Right ventricle myocardium inferior (tissue), 1 donor: ENCODE data around the gene BCL7A. TPM values are rescaled to one million over a fixed set of nuclear protein-coding genes. Genes with fewer than 3 reads are reported as not detected.
"Not testable (repeated sequence)": the region's sequence is repeated elsewhere in the genome, so short reads cannot be mapped to it uniquely, and the experiment has no call there.

Source experiments
- ATAC-seq: fragments of 200-7000 bp; cut with Tn5 transposase; one replicate; pipeline ENCODE4 v1.9.1; 2020; ENCODE audit warnings: mild to moderate bottlenecking, moderate library complexity
- DNase-seq: peaks from one replicate; pipeline ENCODE4 v3.0.0; 2021; ENCODE audit errors: missing footprints
- intact Hi-C: fragments of 100-400 bp; cut with DNase I; formaldehyde crosslinking; loops from one replicate; pipeline ENCODE4 v1.11.0; 2022
- total RNA-seq: library from RNA; stranded (reverse); fragmentation: NEBNext Ultra II Directional; extraction: Animal tissue kit (Norgen Biotek cat#: 25700); gene quantifications from one replicate; pipeline ENCODE4 v1.2.1, GENCODE V29; 2021
- donor health status: DM: no; HTN: yes; CAD: no; lungs with severe emphysema.

The BCL7A gene
- total RNA-seq, 1 donor from 2014 or later = 15.8 TPM

GRCh38 chr12:122097927-122098756 lies 76.5 kb downstream of the BCL7A start:
- DNase-seq (peak; percentile 85), ATAC-seq (peak; percentile 93)
- intact Hi-C loops = no loop called here

GRCh38 chr12:122099280-122099749 lies 77.6 kb downstream of the BCL7A start:
- DNase-seq = no peak
- intact Hi-C loops = no loop called here
- ATAC-seq = no peak

DNA sequence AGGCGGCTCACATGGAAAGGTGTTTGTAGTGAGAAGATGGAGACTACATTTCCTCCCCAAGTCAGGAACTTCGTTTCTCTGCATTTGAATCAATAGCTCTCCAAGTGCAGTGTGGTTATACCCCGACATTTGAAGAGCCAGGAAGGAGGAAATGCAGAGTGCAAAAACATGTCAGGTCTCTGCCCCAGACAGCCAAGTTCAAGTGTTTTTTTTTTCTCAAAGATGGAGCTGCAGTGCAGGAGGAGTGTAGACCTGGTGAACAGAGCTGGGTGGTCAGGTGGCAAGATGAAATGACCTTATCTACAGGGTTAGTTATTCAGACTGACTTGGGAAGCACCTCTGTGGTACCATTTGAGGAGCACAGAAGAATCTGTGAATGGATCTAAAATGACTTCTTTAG lies 78.2 kb downstream of the BCL7A start:
- DNase-seq = no peak
- no peak for ATAC-seq
- intact Hi-C loops = no loop called here

DNA sequence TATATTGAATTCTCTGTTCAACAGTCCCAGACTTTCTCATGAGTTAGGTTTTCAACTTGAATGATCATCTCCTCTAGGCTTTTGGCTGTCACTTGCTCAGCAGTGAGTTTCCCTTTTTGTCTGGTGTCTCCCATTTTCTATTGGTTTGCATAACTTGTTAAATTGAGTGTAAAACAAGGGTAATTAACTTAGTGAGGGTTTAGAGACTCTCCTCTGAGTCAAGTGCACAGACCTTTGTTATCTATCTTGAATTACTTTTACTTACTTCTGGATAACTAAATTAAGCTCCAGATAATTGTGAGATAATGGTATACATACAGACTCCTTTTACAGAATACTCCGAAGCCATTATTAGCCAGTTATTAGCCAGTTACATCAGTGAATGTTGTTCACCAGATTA lies 78.9 kb downstream of the BCL7A start:
- no peak for ATAC-seq
- intact Hi-C loops = no loop called here

DNA sequence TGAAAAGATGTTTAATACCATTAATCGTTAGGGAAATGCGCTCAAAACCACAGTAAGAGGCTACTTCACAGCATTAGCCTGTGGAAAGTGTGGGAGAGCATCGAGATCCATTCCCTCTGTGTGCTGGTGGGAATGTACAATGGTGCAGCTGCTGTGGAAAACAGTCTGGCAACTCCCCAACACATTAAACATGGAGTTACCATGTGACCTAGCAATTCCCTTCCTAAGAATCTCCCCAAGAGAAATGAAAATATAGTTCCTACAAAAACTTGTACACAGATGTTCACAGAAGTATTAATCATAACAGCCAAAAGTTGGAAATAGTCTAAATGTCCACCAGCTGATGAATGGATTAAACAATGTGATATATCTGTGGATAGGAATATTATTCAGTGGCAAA lies 80.6 kb downstream of the BCL7A start:
- intact Hi-C loops = no loop called here
- no peak for ATAC-seq
- no peak for DNase-seq

More for the DNA sequence above, 78.9 kb downstream of the BCL7A start:
- DNase-seq = no peak

DNA sequence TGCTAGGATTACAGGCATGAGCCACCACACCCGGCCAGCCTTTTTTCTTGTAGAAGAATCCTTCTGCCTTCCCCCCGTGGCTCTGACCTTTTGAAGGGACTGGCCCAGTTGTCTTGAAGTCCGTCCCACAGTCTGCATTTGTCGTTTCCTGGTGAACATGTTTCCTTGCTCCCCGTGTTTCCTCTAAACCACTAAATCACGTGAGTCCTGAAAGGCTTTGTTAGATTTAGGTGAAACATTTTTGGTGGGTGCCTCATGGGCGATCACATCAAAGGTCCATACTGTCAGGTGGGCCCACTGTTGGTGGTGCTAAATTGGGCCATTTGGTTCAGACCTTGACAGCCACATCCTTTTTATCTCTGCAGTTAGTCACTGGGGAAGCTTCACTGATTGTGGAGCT lies 83.2 kb downstream of the BCL7A start:
- DNase-seq (no peak), ATAC-seq (no peak)
- intact Hi-C loops = loop anchor here (5.0 kb wide), 1 partner anchor 43 kb away; no protein-coding TSS in a partner anchor

GRCh38 chr12:122105496-122105895 lies 83.8 kb downstream of the BCL7A start:
- not testable (repeated sequence) for ATAC-seq, DNase-seq
- intact Hi-C loops = loop anchor here (5.0 kb wide), 1 partner anchor 43 kb away; no protein-coding TSS in a partner anchor

DNA sequence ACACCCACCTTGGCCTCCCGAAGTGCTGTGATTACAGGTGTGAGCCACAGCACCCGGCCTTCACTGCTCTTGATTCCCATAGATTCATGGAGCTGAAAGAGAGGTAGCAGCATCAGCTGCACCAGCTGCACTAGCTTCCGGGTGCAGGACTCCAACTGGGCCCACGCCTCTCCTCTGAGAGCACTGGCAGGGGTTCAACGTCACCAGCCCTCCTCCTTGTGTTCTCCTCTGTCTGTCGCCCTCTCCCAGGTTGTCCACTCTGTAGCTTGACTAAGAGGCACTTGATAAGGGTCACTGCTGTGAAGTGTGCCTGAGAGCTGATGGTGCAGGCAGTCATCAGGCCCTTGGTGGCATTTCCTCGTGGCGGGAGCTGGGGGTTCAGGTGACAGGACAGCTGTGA lies 85.2 kb downstream of the BCL7A start:
- no peak for DNase-seq
- ATAC-seq = peak; percentile 83
- intact Hi-C loops = loop anchor here (5.0 kb wide), 1 partner anchor 45 kb away; no protein-coding TSS in a partner anchor

GRCh38 chr12:122107261-122107660 lies 85.6 kb downstream of the BCL7A start:
- no peak for DNase-seq
- intact Hi-C loops = loop anchor here (5.0 kb wide), 1 partner anchor 45 kb away; no protein-coding TSS in a partner anchor
- no peak for ATAC-seq

DNA sequence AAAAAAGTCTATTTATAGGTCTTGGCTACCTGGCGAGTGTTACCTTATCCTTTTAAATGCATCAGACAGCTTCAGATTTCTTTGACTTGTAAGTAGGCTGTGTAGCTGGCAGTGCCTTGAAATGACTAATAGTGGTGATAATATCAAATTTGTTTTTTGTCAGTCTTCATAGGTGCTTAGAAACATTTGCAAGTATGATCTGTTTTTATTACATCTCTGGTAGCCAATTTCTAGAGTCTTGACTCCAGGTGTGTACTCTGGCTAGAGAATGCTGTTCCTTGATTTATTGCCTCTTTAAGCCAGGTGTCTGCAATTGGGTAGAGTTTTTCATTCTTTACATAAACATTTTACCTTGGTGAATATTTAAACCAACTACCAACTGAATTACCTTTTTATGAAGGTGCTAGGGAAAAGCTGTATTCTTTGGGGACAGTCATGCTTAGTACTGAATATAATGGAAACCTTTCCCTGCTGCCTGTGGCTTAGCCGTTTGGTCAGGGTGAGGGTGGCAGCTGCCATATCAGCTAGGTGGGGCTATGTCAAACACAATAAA lies 89.5 kb downstream of the BCL7A start:
- intact Hi-C loops = no loop called here
- ATAC-seq (no peak), DNase-seq (no peak)

Other genes with a start within 250 kb of the BCL7A start
- 47.7 TPM for gene RHOF, start 228.2 kb upstream of the BCL7A start, total RNA-seq
- gene SETD1B, start 217.9 kb upstream of the BCL7A start, total RNA-seq = 8.0 TPM
- gene HPD, start 163.0 kb upstream of the BCL7A start, total RNA-seq = 2.3 TPM
- gene PSMD9, start 133.1 kb upstream of the BCL7A start, total RNA-seq = 35.4 TPM
- gene CFAP251, start 103.3 kb upstream of the BCL7A start, total RNA-seq = 1.3 TPM
- 25.7 TPM for gene MLXIP, start 56.9 kb downstream of the BCL7A start, total RNA-seq
- not detected for gene IL31, start 152.3 kb downstream of the BCL7A start, total RNA-seq
- 0.70 TPM for gene LRRC43, start 161.2 kb downstream of the BCL7A start, total RNA-seq
- gene B3GNT4, start 181.8 kb downstream of the BCL7A start, total RNA-seq = not detected
- 28.2 TPM for gene DIABLO, start 204.2 kb downstream of the BCL7A start, total RNA-seq
- gene VPS33A, start 244.6 kb downstream of the BCL7A start, total RNA-seq = 10.8 TPM